Cerebellar cortex (tissue), 1 donor: ENCODE measurements around the gene INPP5J.
"Not testable (repeated sequence)": the region's sequence is repeated elsewhere in the genome, so short reads cannot be mapped to it uniquely, and the experiment has no call there.

Source experiments
- DNase-seq: peaks from one replicate; pipeline ENCODE4 v3.0.0-alpha.2; 2015; ENCODE audit warnings: low spot score

INPP5J gene

GRCh38 chr22:31100762-31101525 is 21.8 kb upstream of the INPP5J start:
- no peak for DNase-seq

- DNase-seq, result no peak
Observed at GRCh38 chr22:31102441-31103081, 20.2 kb upstream of the INPP5J start.

- DNase-seq, result no peak
Observed at GRCh38 chr22:31103111-31103510, 19.7 kb upstream of the INPP5J start.

GRCh38 chr22:31103899-31104694 is 18.7 kb upstream of the INPP5J start:
- DNase-seq, result no peak

GRCh38 chr22:31104869-31105268 is 17.9 kb upstream of the INPP5J start:
- no peak for DNase-seq

GRCh38 chr22:31105282-31105929 is 17.4 kb upstream of the INPP5J start:
- DNase-seq, result no peak

GRCh38 chr22:31106001-31106571 is 16.7 kb upstream of the INPP5J start:
- DNase-seq, result peak; percentile 50

- peak; percentile 30 for DNase-seq
Observed at GRCh38 chr22:31106731-31107177, 16.0 kb upstream of the INPP5J start.

- DNase-seq, result peak; percentile 98
Observed at GRCh38 chr22:31107178-31107893, 15.4 kb upstream of the INPP5J start, which contains the start of gene SELENOM. Gene SELENOM (minus strand): TSS chr22:31107568. CDS start chr22:31107505, 63 bp downstream.

GRCh38 chr22:31107894-31108218 is 14.9 kb upstream of the INPP5J start:
- DNase-seq, result no peak

GRCh38 chr22:31112547-31113091 is 10.1 kb upstream of the INPP5J start:
- DNase-seq, result not testable (repeated sequence)

- DNase-seq, result no peak
Observed at GRCh38 chr22:31118046-31118820, 4.5 kb upstream of the INPP5J start.

- DNase-seq, result no peak
Observed at GRCh38 chr22:31119026-31119717, 3.6 kb upstream of the INPP5J start.

- DNase-seq, result no peak
Observed at GRCh38 chr22:31120230-31120629, 2.5 kb upstream of the INPP5J start.

- DNase-seq, result no peak
Observed at GRCh38 chr22:31120642-31121041, 2.1 kb upstream of the INPP5J start.

- no peak for DNase-seq
Observed at GRCh38 chr22:31121403-31121802, 1.4 kb upstream of the INPP5J start.

- DNase-seq, result no peak
Observed at GRCh38 chr22:31122196-31122531, 602 bp upstream of the INPP5J start.

GRCh38 chr22:31123292-31123602 is 481 bp downstream of the INPP5J start:
- no peak for DNase-seq

- no peak for DNase-seq
Observed at GRCh38 chr22:31124290-31124689, 1.5 kb downstream of the INPP5J start.
